Effector memory CD4-positive, alpha-beta T cell (primary cell): Measurements from ENCODE around the gene EEPD1.

Experiments
- DNase-seq, 3 donors: peaks; one replicate each; pipeline ENCODE4 v3.0.0-alpha.2; 2020
- H3K27ac ChIP-seq: 2 replicates; pipeline ENCODE4 v1.7.0; 2013; ENCODE audit warnings: mild to moderate bottlenecking, low read length, moderate library complexity; ENCODE audit not compliant: insufficient read depth, poor library complexity, severe bottlenecking
- H3K27me3 ChIP-seq: replicated peaks from 2 replicates; pipeline ENCODE4 v1.7.0; 2013; ENCODE audit warnings: mild to moderate bottlenecking, low read length; ENCODE audit not compliant: insufficient read depth, control insufficient read depth, poor library complexity, severe bottlenecking
- H3K36me3 ChIP-seq: 2 replicates; pipeline ENCODE4 v1.7.0; 2013; ENCODE audit warnings: mild to moderate bottlenecking, low read length, moderate library complexity; ENCODE audit not compliant: control insufficient read depth, insufficient read depth
- H3K4me1 ChIP-seq: 2 replicates; pipeline ENCODE4 v1.7.0; 2013; ENCODE audit warnings: low read length, mild to moderate bottlenecking; ENCODE audit not compliant: control insufficient read depth, insufficient read depth, poor library complexity, severe bottlenecking
- H3K4me3 ChIP-seq: 2 replicates; pipeline ENCODE4 v1.7.0; 2013; ENCODE audit warnings: low read length, low read depth, mild to moderate bottlenecking; ENCODE audit not compliant: insufficient read depth, poor library complexity, severe bottlenecking
- H3K9me3 ChIP-seq: 2 replicates; pipeline ENCODE4 v1.7.0; 2013; ENCODE audit warnings: mild to moderate bottlenecking, low read length, moderate library complexity; ENCODE audit not compliant: control insufficient read depth

Gene EEPD1

DNA sequence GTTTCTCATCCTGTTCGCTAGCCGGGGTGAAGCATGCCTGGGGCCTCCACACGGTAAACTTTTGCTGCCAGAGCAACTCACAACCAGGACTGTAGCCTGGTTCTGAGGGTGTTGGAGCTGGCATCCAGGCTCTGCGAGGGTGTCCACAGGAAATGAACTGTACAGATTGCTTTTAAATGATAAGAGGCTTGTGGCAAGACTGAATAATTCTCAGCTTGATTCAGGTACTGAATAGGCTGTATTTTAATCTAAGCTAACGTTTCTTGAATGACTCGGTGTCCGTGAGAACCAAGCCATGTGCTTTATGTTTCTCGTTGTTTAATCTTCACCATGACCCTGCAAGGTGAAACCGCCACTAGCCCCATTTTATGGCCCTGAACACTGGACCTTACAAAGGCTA, 49.3 kb downstream of the EEPD1 start:
- H3K27ac ChIP-seq = peak overlapping the region; percentile 44
- H3K36me3 ChIP-seq = no peaks in the 10 kb centered on the region
- H3K27me3 ChIP-seq = no peaks in the 10 kb centered on the region
- no peaks in the 10 kb centered on the region for H3K9me3 ChIP-seq
- H3K4me3 ChIP-seq = no peak overlapping the region
- DNase-seq = no peak
- peaks cover 42% of the 10 kb centered on the region for H3K4me1 ChIP-seq

DNA sequence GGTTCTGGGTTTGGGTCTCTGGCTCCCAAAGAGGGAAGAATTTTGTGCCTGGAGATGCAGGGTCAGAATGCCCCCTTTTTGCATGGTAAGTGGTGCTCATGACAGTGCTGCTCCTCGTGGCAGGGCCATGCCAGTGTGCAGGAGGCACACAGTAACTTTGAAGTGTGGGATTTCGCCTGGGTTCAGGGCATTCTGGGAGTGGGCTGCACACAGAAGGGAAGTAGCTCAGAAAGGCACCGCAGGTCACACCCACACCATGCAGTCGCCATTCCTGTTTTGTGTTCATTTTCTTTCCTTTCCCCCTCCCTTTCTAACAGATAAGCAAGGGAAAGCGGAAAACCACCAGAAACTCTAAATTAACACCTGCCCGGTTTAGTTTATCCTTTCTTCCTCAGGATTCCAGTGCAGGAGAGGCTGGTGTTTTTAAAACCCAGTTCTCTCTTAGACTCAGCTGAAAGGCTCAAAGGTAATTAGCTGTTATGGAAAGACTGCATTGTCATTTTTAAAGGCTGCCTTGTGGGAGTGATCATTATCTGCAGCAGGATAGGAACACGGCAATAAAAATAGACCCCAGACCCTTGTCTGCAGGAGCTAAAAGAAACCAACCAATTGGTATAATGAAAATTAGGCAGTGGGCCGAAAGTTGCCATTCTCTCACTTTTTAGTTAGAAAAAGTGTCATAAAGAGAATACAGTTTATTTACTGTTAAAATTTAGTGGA, 50.2 kb downstream of the EEPD1 start:
- H3K4me1 ChIP-seq = peaks cover 50% of the 10 kb centered on the region
- DNase-seq = no peak
- no peak overlapping the region for H3K4me3 ChIP-seq
- no peaks in the 10 kb centered on the region for H3K27me3 ChIP-seq
- no peaks in the 10 kb centered on the region for H3K9me3 ChIP-seq
- H3K36me3 ChIP-seq = no peaks in the 10 kb centered on the region
- H3K27ac ChIP-seq = no peak overlapping the region

DNA sequence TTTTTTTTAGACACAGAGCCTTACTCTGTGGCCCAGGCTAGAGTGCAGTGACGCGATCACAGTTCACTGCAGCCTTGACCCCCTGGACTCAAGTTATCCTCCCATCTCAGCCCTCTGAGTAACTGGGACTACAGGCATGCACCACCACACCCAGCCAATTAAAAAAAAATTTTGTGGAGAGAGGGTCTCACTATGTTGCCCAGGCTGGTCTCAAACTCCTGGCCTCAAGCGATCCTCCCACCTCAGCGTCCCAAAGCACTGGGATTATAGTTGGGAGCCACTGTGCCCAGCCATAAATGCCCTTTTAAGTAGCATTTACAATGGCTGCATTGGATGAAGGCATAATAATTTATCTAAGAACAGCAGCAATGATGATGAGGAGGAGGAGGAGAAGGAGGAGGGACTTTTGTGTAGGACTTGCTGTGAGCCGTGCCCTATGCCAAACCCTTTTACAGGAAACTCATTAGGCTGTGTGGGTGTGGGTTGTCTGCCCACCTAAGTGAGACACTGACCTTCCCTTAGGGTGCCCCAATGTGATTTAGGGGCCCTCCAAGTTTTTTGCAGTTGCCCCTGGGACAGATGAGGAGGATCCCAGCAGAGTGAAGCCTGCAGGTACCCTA, 51.1 kb downstream of the EEPD1 start:
- DNase-seq = no peak
- no peak overlapping the region for H3K27ac ChIP-seq
- no peaks in the 10 kb centered on the region for H3K27me3 ChIP-seq
- H3K9me3 ChIP-seq = no peaks in the 10 kb centered on the region
- H3K4me3 ChIP-seq = no peak overlapping the region
- H3K4me1 ChIP-seq = peaks cover 53% of the 10 kb centered on the region
- no peaks in the 10 kb centered on the region for H3K36me3 ChIP-seq

DNA sequence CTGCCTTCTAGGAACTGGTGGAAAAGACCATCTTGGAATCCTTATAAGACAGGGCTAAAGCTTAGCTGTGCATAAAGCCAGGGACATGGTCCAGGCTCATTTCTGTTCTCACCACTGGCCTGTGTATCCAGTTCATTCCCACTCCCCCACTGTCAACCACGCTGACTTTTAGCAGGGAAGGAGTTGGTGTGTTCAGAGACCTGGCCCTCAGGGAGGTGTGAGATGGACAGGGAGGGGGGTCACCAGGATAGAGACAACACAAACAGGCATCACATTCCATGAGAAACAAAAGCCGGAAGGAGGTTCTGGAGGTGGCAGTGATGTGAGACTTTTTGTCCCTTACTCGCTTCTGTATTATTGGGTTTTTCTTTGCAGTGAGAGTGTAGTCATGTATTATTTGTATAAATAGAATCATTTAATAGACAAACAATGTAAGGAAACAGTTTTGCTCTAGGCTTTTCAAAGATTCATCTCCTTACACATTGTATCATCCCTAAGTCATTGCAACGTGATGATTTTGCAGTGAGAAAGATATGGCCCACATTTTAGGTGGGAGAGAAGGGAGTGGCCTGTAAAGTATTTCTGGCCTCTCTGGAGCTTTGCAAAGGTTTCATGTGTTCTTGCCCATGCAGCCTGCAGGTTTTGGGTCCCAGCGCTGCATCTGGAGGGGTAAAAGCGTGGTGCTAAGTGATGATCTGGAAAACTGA, 52.0 kb downstream of the EEPD1 start:
- no peaks in the 10 kb centered on the region for H3K9me3 ChIP-seq
- no peak overlapping the region for H3K4me3 ChIP-seq
- peaks cover 58% of the 10 kb centered on the region for H3K4me1 ChIP-seq
- DNase-seq = no peak
- no peak overlapping the region for H3K27ac ChIP-seq
- no peaks in the 10 kb centered on the region for H3K36me3 ChIP-seq
- no peaks in the 10 kb centered on the region for H3K27me3 ChIP-seq

DNA sequence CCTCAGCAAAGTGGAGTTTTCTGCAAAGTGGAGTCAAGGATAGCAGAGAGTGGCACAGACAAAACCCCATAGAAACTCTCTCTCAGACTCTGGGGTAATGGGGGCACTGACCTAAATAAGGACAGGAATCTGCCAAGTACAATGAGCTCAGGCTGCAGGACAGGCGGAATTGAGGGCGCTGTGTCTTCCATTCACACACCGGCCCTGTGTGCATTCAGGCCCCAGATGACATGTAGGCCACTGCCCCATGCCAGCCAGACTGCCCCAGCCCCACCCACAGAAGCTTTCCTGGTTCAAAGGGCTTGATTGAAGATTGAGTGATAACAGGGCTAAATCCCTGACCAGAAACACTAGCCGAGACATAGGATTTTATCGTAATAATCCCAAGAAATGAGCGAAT, 52.7 kb downstream of the EEPD1 start:
- Histone ChIP-seq H3K36me3 (no peaks in the 10 kb centered on the region), H3K4me1 (peaks cover 59% of the 10 kb centered on the region), H3K9me3 (no peaks in the 10 kb centered on the region), H3K27ac (no peak overlapping the region), H3K4me3 (no peak overlapping the region), H3K27me3 (no peaks in the 10 kb centered on the region)
- DNase-seq = no peak

DNA sequence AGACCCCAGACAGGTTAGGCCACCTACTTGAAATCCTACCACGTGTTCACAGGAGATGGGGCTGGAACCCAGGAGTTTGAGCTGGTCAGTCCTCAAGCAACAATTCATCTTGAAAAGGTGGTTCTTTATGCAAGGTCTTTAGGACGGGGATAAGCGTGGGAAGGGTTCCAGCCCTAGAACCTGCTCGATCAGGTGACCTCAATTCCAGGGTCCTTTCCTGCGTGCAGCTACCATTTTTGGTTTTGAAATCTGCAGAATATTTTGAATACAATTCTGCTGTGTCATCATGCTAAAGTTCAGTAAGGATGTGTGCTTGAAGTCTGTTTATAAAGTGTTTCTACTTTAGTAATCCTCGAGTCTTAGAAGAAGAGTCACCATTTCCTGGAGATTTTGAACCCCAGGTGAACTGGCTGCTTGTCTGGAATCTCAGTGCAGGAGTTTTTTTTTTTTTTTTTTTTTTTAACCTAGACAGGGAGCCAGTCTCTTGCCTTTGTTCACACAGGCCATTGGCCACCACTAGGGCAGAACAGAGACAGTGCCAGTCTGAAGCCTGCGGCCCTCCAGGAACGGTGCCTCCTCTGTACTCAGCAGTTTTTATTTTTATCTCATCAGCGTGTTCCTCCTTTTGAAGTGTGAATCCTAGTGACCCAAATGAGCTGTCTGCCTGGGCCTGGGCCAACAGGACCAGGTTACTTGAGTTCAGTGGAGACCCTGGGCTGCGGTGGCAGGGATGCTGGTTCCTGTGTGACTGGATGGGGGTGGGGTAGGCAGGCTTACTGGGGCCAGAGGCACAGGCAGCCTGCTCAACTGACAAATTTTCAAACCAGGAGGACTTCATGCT, 54.6 kb downstream of the EEPD1 start:
- Histone ChIP-seq H3K27me3 (no peaks in the 10 kb centered on the region), H3K4me1 (peaks cover 49% of the 10 kb centered on the region), H3K27ac (peak overlapping the region; percentile 59), H3K36me3 (no peaks in the 10 kb centered on the region), H3K9me3 (no peaks in the 10 kb centered on the region), H3K4me3 (no peak overlapping the region)
- peak; percentile 47 to 59 (median 51) for DNase-seq

DNA sequence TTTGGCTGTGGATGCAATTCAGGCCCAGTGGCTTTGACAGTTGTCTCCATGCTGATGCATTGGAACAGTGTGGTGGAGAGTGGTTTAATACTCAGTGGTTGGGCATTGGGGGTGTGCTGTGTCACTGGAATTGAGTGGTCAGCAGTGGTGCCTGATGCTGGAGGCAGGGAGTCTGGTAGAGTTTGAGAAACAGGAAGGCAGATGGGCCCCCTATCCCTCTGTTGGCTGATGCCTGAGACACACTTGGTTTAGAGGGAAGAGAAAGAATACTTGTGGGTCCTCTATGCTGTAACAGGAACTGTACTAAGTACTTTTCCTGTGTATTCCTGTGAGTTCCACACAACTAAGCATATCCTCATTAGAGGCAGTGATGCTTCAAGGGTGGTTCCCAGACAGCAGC, 55.4 kb downstream of the EEPD1 start:
- no peak for DNase-seq
- peak overlapping the region; percentile 59 for H3K27ac ChIP-seq
- H3K36me3 ChIP-seq = no peaks in the 10 kb centered on the region
- no peak overlapping the region for H3K4me3 ChIP-seq
- no peaks in the 10 kb centered on the region for H3K9me3 ChIP-seq
- peaks cover 41% of the 10 kb centered on the region for H3K4me1 ChIP-seq
- H3K27me3 ChIP-seq = no peaks in the 10 kb centered on the region

DNA sequence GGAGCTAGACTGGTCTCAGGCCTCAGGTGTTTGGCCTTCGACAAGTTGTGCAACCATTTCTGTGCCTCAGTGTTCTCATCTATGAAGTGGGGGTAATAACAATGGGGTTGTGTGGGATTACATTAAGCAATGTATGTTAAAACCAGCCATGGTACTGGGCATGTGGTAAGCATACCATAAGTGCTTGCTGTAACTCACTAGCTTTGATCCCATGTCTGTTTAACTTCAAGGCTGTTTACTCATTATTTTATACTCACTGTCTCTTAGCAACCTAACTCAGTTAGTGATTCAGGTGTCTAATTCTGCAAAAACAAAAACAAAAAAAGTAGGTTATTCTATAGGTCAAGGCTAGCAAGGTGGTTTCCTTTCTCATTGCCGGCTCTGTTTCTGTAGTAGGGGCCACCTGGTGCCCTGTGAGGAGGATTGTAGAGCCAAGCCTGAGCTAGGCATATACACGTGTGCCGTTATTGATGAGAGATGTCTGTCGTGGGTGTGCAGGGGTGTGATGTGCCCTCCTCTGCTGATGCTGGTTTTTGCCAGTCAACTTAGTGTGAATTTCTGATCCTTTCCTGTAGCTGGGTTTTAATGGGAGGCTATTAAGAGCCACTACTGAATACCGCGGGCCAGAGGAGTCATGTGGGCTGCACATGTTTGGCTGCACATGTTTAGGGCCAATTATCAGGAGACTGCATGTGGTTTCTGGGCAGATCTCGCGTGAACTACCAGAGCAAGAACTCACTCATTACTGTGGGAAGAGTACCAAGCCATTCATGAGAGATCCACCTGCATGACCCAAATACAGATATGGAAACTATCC, 56.2 kb downstream of the EEPD1 start:
- peak overlapping the region; percentile 59 for H3K27ac ChIP-seq
- H3K36me3 ChIP-seq = no peaks in the 10 kb centered on the region
- DNase-seq = peak; percentile 36 to 43 (median 42)
- peaks cover 34% of the 10 kb centered on the region for H3K4me1 ChIP-seq
- no peaks in the 10 kb centered on the region for H3K27me3 ChIP-seq
- H3K4me3 ChIP-seq = no peak overlapping the region
- no peaks in the 10 kb centered on the region for H3K9me3 ChIP-seq

DNA sequence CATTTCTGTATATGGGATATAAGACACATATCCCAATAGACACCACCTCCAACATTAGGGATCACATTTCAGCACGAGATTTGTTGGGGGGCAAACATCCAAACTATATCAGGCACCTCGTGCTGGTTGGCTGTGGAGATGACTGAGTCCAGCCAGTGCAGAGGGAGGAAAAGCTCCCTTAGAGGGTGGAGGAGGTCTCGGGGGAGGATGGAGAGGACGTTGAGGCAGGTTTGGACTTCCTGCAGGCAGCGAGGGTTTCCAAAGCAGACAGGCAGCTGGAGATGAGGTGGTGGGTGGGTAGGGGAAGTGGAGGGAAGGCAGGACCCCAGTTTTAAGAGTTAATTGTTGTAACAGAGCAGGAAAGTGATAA, 56.7 kb downstream of the EEPD1 start:
- Histone ChIP-seq H3K27me3 (no peaks in the 10 kb centered on the region), H3K4me1 (peaks cover 33% of the 10 kb centered on the region), H3K4me3 (no peak overlapping the region), H3K9me3 (no peaks in the 10 kb centered on the region), H3K27ac (peak overlapping the region; percentile 52), H3K36me3 (no peaks in the 10 kb centered on the region)
- no peak for DNase-seq
